ENCODE data around the gene ZNF688.

ZNF688 gene

GRCh38 chr16:30588651-30589050 is 17.1 kb upstream of the ZNF688 start:
- DNase-seq (ENCODE audit: low read depth): no peak
- H3K4me3 ChIP-seq (ENCODE audit: low read depth, low read length): no peak overlapping the region

GRCh38 chr16:30585400-30586191 is 14.1 kb upstream of the ZNF688 start, which contains the start of gene ZNF785:
TSS of gene ZNF785 (minus strand) at chr16:30585697. CDS start at chr16:30585611, 86 bp downstream.
- DNase-seq (ENCODE audit: low read depth): peak; percentile 96
- H3K4me3 ChIP-seq (ENCODE audit: low read depth, low read length): peak within 1 kb of the TSS; percentile 69

DNA sequence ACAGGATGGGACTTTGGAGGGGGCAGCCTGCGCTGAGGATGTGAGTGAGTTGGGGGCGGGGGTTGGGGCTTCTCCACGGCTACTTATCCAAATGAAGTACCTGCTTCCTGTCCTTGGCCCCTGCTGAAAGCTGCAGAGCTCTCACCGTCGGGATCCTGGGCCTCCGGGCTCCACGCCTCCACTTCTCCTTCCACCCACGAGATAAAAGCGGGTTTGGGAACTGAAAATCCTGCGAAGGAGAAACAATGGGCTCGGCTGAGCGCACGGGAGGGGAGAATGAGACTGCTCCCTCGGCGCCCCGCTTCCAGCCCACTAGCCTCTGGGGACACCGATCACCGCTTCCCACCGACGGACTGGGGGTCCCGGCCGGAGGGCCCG is 13.5 kb upstream of the ZNF688 start:
- peak overlapping the region; percentile 69 for H3K4me3 ChIP-seq (ENCODE audit: low read depth, low read length)
- DNase-seq (ENCODE audit: low read depth): no peak

- no peak overlapping the region for H3K4me3 ChIP-seq (ENCODE audit: low read depth, low read length)
- no peak for DNase-seq (ENCODE audit: low read depth)
Measured at GRCh38 chr16:30582611-30583340, 11.3 kb upstream of the ZNF688 start.

- no peak overlapping the region for H3K4me3 ChIP-seq (ENCODE audit: low read depth, low read length)
- no peak for DNase-seq (ENCODE audit: low read depth)
Measured at GRCh38 chr16:30581457-30581856, 9.9 kb upstream of the ZNF688 start.

GRCh38 chr16:30574678-30575077 is 3.2 kb upstream of the ZNF688 start:
- no peak overlapping the region for H3K4me3 ChIP-seq (ENCODE audit: low read depth, low read length)
- no peak for DNase-seq (ENCODE audit: low read depth)

DNA sequence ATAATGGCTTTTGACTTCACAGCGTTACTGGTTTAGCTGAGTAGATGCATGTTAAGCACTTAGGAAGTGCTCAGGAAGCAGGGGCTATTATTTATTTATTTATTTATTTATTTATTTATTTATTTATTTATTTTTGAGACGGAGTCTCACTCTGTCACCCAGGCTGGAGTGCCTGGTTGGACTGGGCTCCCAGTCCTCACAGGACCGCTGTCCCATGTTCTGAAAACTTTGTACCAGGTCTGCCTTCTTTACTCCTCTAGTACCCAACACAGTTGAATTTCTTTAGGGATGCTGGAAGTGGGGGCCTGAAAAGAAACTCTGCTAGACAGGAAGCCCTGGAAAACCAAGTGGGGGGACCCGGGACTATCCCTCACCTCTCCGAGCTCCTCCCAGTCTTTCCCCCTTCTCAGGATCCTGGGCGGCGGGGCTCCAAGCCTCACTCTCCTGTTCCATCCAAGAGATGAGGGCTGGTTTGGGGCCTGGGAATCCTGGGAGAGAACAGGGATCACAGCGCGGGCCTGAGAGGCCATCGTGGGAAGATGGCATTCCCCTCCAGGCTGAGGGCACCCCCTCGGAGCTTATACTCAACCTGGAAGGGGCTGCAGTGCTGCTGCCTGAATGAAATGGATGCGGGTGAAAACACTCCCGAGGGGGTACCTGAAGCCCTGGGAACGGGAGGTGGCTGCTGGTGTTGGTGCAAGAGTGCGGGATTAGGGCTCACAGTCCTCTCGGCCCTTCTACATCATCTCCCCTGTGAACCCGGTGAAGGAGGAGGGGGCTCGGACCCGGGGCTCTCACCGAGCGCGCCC is 674 bp downstream of the ZNF688 start:
- H3K4me3 ChIP-seq (ENCODE audit: low read depth, low read length): peak overlapping the region; percentile 53
- no peak for DNase-seq (ENCODE audit: low read depth)

GRCh38 chr16:30569746-30570635 is 1.5 kb downstream of the ZNF688 start:
- no peak for DNase-seq (ENCODE audit: low read depth)
- no peak overlapping the region for H3K4me3 ChIP-seq (ENCODE audit: low read depth, low read length)

- no peak for DNase-seq (ENCODE audit: low read depth)
- H3K4me3 ChIP-seq (ENCODE audit: low read depth, low read length): no peak overlapping the region
Measured at GRCh38 chr16:30569281-30569680, 2.2 kb downstream of the ZNF688 start.

DNA sequence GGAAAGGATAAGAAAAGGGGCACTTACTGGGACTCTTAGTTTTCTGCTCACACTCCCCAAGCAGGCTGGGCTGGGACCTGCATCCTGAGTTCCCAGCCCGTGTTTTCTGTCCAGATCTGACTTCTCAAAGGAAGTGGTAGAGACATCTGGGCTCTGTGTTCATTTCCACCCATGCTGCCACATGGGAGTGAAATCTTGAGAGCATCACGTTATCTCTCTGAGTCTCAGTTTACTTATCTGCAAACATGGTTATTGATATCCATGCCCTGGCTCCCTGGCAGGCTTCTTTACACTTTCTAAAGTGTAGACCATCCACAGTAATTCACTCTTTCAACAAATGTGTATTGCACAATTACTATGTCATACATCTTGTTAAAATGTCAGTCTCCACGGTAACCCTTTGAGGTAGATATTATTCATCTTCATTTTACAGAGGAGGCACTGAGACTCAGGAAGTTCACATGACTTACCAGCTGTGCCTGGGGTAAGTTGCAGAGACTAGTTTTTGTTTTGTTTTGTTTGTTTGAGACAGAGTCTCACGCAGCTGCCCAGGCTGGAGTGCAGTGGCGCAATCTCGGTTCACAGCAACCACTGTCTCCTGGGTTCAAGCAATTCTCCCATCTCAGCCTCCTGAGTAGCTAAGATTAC is 3.4 kb downstream of the ZNF688 start:
- peak; percentile 73 for DNase-seq (ENCODE audit: low read depth)
- H3K4me3 ChIP-seq (ENCODE audit: low read depth, low read length): no peak overlapping the region

DNA sequence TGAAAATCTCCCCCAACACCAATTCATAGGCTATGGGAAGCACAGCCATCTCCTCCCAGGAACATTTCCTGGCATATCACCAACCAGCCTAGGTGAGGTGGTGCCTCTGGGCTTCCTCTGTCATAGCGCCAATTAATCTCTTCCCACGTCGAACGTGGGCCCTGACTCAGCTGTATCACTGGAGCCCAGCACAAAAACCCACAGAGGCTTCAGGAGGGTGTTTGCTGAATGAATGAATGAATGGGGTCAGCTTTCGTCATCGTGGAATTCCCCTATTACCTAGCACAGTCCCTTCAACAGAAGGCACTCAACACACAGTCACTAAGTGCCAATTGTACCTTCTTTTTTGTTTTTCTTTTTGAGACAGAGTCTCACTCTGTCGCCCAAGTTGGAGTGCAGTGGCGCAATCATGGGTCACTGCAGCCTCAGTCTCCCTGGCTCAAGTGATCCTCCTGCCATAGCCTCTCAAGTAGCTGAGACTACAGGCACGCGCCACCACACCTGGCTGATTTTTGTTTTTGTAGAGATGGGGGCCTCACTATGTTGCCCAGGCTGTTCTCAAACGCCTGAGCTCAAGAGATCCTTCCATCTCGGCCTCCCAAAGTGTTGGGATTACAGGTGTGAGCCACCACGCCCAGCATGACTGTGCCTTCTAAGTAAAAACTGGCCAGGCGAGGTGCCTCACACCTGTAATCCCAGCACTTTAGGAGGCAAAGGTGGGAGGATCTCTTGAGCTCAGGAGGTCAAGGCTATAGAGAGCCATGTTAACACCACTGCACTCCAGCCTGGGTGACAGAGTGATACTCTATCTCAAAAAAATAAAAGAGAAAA is 4.1 kb downstream of the ZNF688 start:
- DNase-seq (ENCODE audit: low read depth): no peak
- no peak overlapping the region for H3K4me3 ChIP-seq (ENCODE audit: low read depth, low read length)

GRCh38 chr16:30566531-30566930 is 5.0 kb downstream of the ZNF688 start:
- H3K4me3 ChIP-seq (ENCODE audit: low read depth, low read length): no peak overlapping the region
- no peak for DNase-seq (ENCODE audit: low read depth)

DNA sequence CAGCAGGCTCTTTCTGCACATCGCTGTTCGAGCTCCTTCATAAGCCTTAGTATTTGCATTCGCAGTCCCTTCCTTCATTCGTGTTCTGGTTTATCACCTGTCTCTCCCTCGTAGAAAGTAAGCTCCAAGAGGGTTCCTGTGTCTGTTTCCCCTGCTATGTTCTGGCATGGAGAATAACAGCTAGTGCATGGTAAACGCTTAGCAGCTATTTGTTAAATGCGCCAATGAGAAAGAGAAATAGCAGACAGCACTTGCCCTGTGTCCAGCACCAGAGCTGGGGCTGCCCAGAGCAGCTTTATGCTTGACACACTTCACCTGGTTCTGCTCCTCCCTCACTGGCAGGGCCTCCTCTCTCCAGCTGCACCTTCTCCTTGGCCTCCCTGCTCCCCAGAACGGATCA is 5.5 kb downstream of the ZNF688 start:
- no peak overlapping the region for H3K4me3 ChIP-seq (ENCODE audit: low read depth, low read length)
- no peak for DNase-seq (ENCODE audit: low read depth)

- DNase-seq (ENCODE audit: low read depth): no peak
- H3K4me3 ChIP-seq (ENCODE audit: low read depth, low read length): no peak overlapping the region
Measured at GRCh38 chr16:30565526-30565925, 6.0 kb downstream of the ZNF688 start.

GRCh38 chr16:30562021-30562420 is 9.5 kb downstream of the ZNF688 start:
- DNase-seq (ENCODE audit: low read depth): no peak
- no peak overlapping the region for H3K4me3 ChIP-seq (ENCODE audit: low read depth, low read length)

DNA sequence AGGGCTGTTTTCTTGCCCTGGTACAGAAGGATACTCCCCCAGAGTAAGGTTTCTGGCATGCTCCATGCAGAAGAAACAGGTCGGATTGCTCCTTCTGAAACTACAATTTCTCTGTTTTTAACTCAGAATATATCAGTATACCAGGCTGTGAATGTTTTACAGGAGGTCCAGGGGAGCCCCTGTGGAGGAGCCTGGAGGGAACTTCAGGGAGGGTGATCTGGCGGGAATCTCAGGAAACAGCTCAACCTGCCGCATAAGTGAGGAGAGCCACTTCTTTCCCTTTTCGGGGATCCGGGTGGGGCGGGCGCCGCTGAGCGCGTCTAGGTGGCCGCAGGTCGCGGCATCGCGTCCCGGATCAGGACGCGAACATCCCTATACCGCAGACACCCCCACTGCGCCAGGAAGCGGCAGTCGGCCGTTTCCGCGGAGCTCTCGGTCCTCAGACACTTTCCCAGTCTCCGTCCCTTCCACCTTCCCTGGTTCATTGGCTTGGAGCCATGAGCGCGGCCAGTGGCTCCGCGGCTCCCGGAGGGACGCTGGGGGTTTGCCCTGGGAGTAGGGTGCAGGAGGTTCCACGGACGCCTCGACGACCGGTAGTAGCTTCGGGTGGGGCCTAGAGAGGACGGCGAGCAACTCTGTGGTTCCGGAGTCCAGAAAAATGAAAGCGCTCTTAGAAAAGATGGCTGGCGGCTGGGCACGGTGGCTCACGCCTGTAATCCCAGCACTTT is 10.3 kb downstream of the ZNF688 start:
- H3K4me3 ChIP-seq (ENCODE audit: low read depth, low read length): peak overlapping the region; percentile 18
- DNase-seq (ENCODE audit: low read depth): no peak

- DNase-seq (ENCODE audit: low read depth): no peak
- H3K4me3 ChIP-seq (ENCODE audit: low read depth, low read length): no peak overlapping the region
Measured at GRCh38 chr16:30559690-30560089, 11.8 kb downstream of the ZNF688 start.
